Esophagus squamous epithelium (tissue), 5 donors: ENCODE results near the gene ALDH8A1. TPM values are rescaled to one million over a fixed set of nuclear protein-coding genes. Genes with fewer than 3 reads are reported as not detected.

Experiments
- DNase-seq: peaks from one replicate; lab custom pipeline; 2025; lab: John Stamatoyannopoulos, UW
- H3K27ac ChIP-seq, 4 donors: fragments of 200-600 bp; sonication (generic); one replicate each; pipeline ENCODE4 v1.5.1; 2016 to 2019; ENCODE audit warnings: mild to moderate bottlenecking in 1 of 4
- H3K27me3 ChIP-seq, 4 donors: fragments of 200-600 bp; sonication (generic); 1 replicate in 3 of 4; 2 replicates in 1 of 4; pipeline versions ENCODE4 v1.5.1 to v1.6.0; 2017 to 2021; ENCODE audit warnings: antibody characterized with exemption in 1 of 4
- H3K36me3 ChIP-seq, 3 donors: fragments of 200-600 bp; sonication (generic); one replicate each; pipeline ENCODE4 v1.5.1; 2016 to 2019
- H3K4me1 ChIP-seq, 3 donors: fragments of 200-600 bp; sonication (generic); one replicate each; pipeline ENCODE4 v1.5.1; 2017 to 2019
- H3K4me3 ChIP-seq, 4 donors: fragments of 200-600 bp; sonication (generic); 1 replicate in 3 of 4; 2 replicates in 1 of 4; pipeline ENCODE4 v1.5.1; 2016 to 2019; ENCODE audit warnings: mild to moderate bottlenecking in 2 of 4, moderate library complexity in 1 of 4
- H3K9me3 ChIP-seq, 3 donors: fragments of 200-600 bp; sonication (generic); one replicate each; pipeline ENCODE4 v1.5.1; 2016 to 2019
- POLR2A ChIP-seq, 4 donors: fragments of 450-650 bp; IDR thresholded peaks; one replicate each; pipeline ENCODE4 v1.6.1; 2017; ENCODE audit warnings: antibody characterized with exemption in 4 of 4, mild to moderate bottlenecking in 4 of 4, moderate library complexity in 3 of 4
- WGBS, 2 donors: methylation state at CpG; one replicate each; pipeline ENCODE4 v1.1.5; 2018; 5-methylcytosine and 5-hydroxymethylcytosine counted together
- intact Hi-C: fragments of 100-400 bp; cut with DNase I; formaldehyde crosslinking; loops from one replicate; pipeline ENCODE4 v1.15.0; 2022
- total RNA-seq, 4 donors: library from RNA; depleted of rRNA; stranded (reverse); fragments of >200 nt; gene quantifications; one replicate each; pipeline ENCODE4 v1.1.0, GENCODE V29; 2016
- TF ChIP-seq, protein P1 (sequence below), 6 experiments: fragments of 450-650 bp in 4 of 6; fragments of 200-600 bp in 2 of 6; sonication (generic) in 2 of 6; IDR thresholded peaks; one replicate each; pipeline ENCODE4 v1.5.1; 2016 to 2019; ENCODE audit warnings: antibody characterized with exemption in 6 of 6, mild to moderate bottlenecking in 4 of 6, moderate library complexity in 4 of 6
- donor health status: DM: yes; HTN: yes; CAD: no.

ALDH8A1 gene
- total RNA-seq, 4 donors from 2014 or later = 0.13 to 0.76 (median 0.62) TPM; not detected in 1

DNA sequence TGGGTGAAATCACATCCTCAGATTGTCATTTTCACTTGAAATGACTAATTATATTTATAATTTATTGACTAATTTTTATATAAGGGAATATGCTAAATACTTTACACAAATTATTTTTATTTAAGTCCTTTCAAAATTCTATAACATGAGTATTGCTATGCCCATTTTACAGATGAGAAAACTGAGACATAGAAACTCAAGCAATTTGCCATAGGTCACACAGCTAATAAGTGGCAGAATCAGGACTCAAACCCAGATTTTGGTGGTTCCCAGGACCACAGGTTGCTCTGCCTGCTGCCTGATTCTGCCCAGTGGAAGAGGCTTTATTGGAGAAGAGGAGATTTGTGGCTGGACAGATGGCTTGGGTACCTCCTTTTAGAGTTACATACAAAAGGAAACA lies 4.9 kb downstream of the ALDH8A1 start:
- no peaks in the 10 kb centered on the region for H3K27me3 ChIP-seq
- no peaks in the 10 kb centered on the region for H3K4me1 ChIP-seq
- TF ChIP-seq POLR2A (IDR thresholded peaks at IDR 0.05) = no peak
- TF ChIP-seq, protein P1, sequence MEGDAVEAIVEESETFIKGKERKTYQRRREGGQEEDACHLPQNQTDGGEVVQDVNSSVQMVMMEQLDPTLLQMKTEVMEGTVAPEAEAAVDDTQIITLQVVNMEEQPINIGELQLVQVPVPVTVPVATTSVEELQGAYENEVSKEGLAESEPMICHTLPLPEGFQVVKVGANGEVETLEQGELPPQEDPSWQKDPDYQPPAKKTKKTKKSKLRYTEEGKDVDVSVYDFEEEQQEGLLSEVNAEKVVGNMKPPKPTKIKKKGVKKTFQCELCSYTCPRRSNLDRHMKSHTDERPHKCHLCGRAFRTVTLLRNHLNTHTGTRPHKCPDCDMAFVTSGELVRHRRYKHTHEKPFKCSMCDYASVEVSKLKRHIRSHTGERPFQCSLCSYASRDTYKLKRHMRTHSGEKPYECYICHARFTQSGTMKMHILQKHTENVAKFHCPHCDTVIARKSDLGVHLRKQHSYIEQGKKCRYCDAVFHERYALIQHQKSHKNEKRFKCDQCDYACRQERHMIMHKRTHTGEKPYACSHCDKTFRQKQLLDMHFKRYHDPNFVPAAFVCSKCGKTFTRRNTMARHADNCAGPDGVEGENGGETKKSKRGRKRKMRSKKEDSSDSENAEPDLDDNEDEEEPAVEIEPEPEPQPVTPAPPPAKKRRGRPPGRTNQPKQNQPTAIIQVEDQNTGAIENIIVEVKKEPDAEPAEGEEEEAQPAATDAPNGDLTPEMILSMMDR (IDR thresholded peaks at IDR 0.05) = no peak
- DNase-seq = no peak
- intact Hi-C loops = loop anchor here (10.0 kb wide), 1 partner anchor 790 kb away; no protein-coding TSS in a partner anchor
- no peaks in the 10 kb centered on the region for H3K36me3 ChIP-seq
- no peaks in the 10 kb centered on the region for H3K9me3 ChIP-seq
- no peak overlapping the region for H3K4me3 ChIP-seq
- H3K27ac ChIP-seq = no peak overlapping the region

DNA sequence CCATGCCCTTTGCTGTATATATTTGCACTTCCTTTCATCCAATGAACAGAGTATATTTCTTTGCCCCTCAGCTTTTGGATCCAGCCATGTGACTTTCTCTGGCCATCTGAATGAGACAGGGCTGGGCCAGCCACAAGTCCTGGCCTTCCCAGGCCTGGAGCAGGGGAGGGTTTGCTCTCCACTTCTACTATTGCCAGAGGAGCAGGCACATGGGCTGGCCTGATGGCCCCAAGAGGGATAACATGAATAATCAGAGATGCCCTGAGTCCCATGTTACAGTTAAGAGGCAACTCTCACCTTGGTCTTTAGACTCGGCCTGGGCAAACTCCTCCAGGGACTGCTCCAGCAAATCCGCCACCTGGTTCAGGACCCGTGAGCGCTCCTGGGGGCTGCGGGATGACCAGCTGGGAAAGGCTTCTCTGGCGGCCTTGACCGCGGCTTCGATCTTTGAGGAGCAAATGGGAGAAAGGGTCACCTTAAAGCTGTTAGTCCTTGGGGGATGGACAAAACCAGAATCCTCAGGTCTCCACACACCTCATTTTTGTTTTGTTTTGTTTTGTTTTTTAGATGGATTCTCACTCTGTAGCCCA lies 6.3 kb downstream of the ALDH8A1 start:
- Histone ChIP-seq H3K9me3 (no peaks in the 10 kb centered on the region), H3K27me3 (no peaks in the 10 kb centered on the region), H3K4me1 (no peaks in the 10 kb centered on the region), H3K27ac (no peak overlapping the region), H3K4me3 (no peak overlapping the region), H3K36me3 (no peaks in the 10 kb centered on the region)
- TF ChIP-seq POLR2A (IDR thresholded peaks at IDR 0.05) = no peak
- TF ChIP-seq, protein P1 (IDR thresholded peaks at IDR 0.05) = no peak
- DNase-seq = no peak
- WGBS, 2 donors = 98 to 100% methylated on average over 7 of the region's 9 CpGs
- intact Hi-C loops = loop anchor here (10.0 kb wide), 1 partner anchor 789 kb away; no protein-coding TSS in a partner anchor

DNA sequence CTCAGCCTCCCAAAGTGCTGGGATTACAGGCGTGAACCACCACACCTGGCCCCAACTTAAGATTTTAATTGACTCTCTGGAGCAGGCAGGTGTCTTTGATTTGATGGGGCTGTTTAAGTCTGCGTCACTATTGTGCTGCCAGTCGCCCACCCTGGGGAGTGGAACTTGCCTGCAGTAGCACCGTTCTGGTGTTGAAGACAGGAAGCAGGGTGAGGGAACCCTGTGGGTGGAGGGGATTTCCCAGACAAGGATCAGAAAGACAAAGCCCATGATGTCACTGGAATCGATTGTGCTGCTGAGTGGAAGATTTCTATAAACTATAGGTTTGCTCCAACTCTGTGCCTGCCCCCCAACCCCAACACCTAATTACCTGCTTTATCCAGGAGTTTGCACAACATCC lies 11.0 kb downstream of the ALDH8A1 start:
- no peak overlapping the region for H3K27ac ChIP-seq
- no peak overlapping the region for H3K4me3 ChIP-seq
- TF ChIP-seq, protein P1 (IDR thresholded peaks at IDR 0.05) = no peak
- no peak for TF ChIP-seq POLR2A (IDR thresholded peaks at IDR 0.05)
- no peaks in the 10 kb centered on the region for H3K9me3 ChIP-seq
- H3K27me3 ChIP-seq = no peaks in the 10 kb centered on the region
- no peak for DNase-seq
- 48 to 61% methylated on average over 3 to 4 of the region's 5 CpGs for WGBS, 2 donors
- H3K4me1 ChIP-seq = no peaks in the 10 kb centered on the region
- intact Hi-C loops = no loop called here
- H3K36me3 ChIP-seq = no peaks in the 10 kb centered on the region

DNA sequence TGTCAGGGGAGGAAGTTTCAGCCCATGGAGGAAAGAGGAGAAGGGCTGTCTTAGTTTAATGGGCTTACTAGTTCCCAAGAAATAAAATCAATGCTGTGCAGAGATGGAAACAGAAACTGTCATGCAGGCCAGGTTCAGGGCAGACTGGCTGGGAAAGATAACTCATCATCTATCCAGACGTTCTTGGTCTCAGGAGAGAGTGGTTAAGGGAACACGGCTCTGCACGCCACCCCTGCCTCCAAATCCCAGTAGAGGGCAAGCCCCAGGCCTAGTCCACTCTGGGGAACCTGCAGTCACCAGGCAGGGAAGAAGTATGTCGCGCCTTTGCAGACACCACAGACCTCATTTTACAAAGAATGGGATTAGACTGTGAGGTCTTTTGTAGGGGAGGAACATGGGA lies 12.5 kb downstream of the ALDH8A1 start:
- Histone ChIP-seq H3K36me3 (no peaks in the 10 kb centered on the region), H3K4me3 (no peak overlapping the region), H3K27me3 (no peaks in the 10 kb centered on the region), H3K4me1 (no peaks in the 10 kb centered on the region), H3K27ac (no peak overlapping the region), H3K9me3 (no peaks in the 10 kb centered on the region)
- DNase-seq = no peak
- no peak for TF ChIP-seq POLR2A (IDR thresholded peaks at IDR 0.05)
- TF ChIP-seq, protein P1 (IDR thresholded peaks at IDR 0.05) = no peak
- intact Hi-C loops = no loop called here
- WGBS, 2 donors = 85 to 86% methylated on average over 3 to 5 of the region's 5 CpGs

DNA sequence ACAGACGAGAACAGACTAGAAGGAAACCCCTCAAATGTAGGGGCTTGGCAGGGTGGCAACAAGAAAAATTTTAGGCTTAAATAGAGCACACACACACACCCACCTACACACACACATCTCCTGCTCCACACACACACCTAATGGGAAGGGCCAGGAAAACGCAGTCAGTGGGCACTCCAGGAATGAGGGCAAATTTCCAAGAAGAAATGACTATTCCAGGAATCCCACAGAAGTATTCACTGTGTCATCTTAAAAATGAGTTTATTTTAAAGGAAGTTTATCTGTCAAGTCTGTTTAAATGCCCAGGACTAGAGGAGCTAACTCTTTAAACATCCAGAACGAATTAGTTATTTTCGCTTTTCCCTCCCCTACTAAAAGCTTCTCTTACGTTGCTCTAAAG lies 13.0 kb downstream of the ALDH8A1 start:
- H3K4me1 ChIP-seq = no peaks in the 10 kb centered on the region
- no peak overlapping the region for H3K27ac ChIP-seq
- intact Hi-C loops = no loop called here
- H3K9me3 ChIP-seq = no peaks in the 10 kb centered on the region
- DNase-seq = no peak
- no peaks in the 10 kb centered on the region for H3K36me3 ChIP-seq
- H3K27me3 ChIP-seq = no peaks in the 10 kb centered on the region
- WGBS, 2 donors = 71 to 78% methylated on average over 5 of the region's 5 CpGs
- no peak overlapping the region for H3K4me3 ChIP-seq
- TF ChIP-seq, protein P1 (IDR thresholded peaks at IDR 0.05) = no peak
- no peak for TF ChIP-seq POLR2A (IDR thresholded peaks at IDR 0.05)
